Measurements from ENCODE around the gene NEUROD2. TPM values are rescaled to one million over a fixed set of nuclear protein-coding genes. Genes with fewer than 3 reads are reported as not detected.

Gene NEUROD2
- total RNA-seq, 1 experiment from 2014 or later, result not detected

- H3K36me3 ChIP-seq, result no peaks in the 10 kb centered on the region
- H3K4me1 ChIP-seq, result peaks cover 2% of the 10 kb centered on the region; the same call in 1 of the 2 replicates
- H3K27me3 ChIP-seq, result peaks cover 5% of the 10 kb centered on the region
- H3K9me3 ChIP-seq (replicated peaks), result 0 out of 2 replicates have a peak, but pooled peaks cover 5% of the 10 kb centered on the region
- peak overlapping the region; percentile 66 for H3K4me3 ChIP-seq
- H3K27ac ChIP-seq, result no peak overlapping the region; the same call in 1 of the 2 replicates
- peak; percentile 59 to 69 for DNase-seq
Measured at GRCh38 chr17:39573447-39574298, 34.0 kb downstream of the NEUROD2 start.

GRCh38 chr17:39572121-39572520 is 35.6 kb downstream of the NEUROD2 start:
- H3K4me3 ChIP-seq, result no peak overlapping the region
- peaks cover 2% of the 10 kb centered on the region; the same call in 1 of the 2 replicates for H3K4me1 ChIP-seq
- no peaks in the 10 kb centered on the region for H3K36me3 ChIP-seq
- no peak for DNase-seq
- H3K27ac ChIP-seq, result no peak overlapping the region
- 0 out of 2 replicates have a peak, but pooled peaks cover 5% of the 10 kb centered on the region for H3K9me3 ChIP-seq (replicated peaks)
- no peaks in the 10 kb centered on the region for H3K27me3 ChIP-seq

GRCh38 chr17:39569126-39569525 is 38.6 kb downstream of the NEUROD2 start:
- peaks cover 8% of the 10 kb centered on the region for H3K4me1 ChIP-seq
- H3K36me3 ChIP-seq, result no peaks in the 10 kb centered on the region
- no peaks in the 10 kb centered on the region for H3K27me3 ChIP-seq
- no peak overlapping the region for H3K27ac ChIP-seq
- 0 out of 2 replicates have a peak, but pooled peaks cover 5% of the 10 kb centered on the region for H3K9me3 ChIP-seq (replicated peaks)
- no peak overlapping the region for H3K4me3 ChIP-seq
- no peak for DNase-seq

- H3K27me3 ChIP-seq, result no peaks in the 10 kb centered on the region
- 0 out of 2 replicates have a peak, but pooled peaks cover 5% of the 10 kb centered on the region for H3K9me3 ChIP-seq (replicated peaks)
- no peaks in the 10 kb centered on the region for H3K36me3 ChIP-seq
- H3K4me3 ChIP-seq, result no peak overlapping the region
- peaks cover 11% of the 10 kb centered on the region for H3K4me1 ChIP-seq
- no peak overlapping the region for H3K27ac ChIP-seq
- no peak for DNase-seq
Measured at GRCh38 chr17:39568702-39569101, 39.0 kb downstream of the NEUROD2 start.

- H3K36me3 ChIP-seq, result no peaks in the 10 kb centered on the region
- H3K9me3 ChIP-seq (replicated peaks), result 0 out of 2 replicates have a peak, but pooled peaks cover 2% of the 10 kb centered on the region
- H3K4me3 ChIP-seq, result no peak overlapping the region
- H3K27ac ChIP-seq, result no peak overlapping the region
- DNase-seq, result no peak
- no peaks in the 10 kb centered on the region for H3K27me3 ChIP-seq
- peaks cover 15% of the 10 kb centered on the region for H3K4me1 ChIP-seq
Measured at GRCh38 chr17:39566094-39566850, 41.4 kb downstream of the NEUROD2 start.

GRCh38 chr17:39564211-39564848 is 43.4 kb downstream of the NEUROD2 start:
- H3K27ac ChIP-seq, result no peak overlapping the region; the same call in 1 of the 2 replicates

GRCh38 chr17:39563476-39563875 is 44.2 kb downstream of the NEUROD2 start:
- H3K27me3 ChIP-seq, result no peaks in the 10 kb centered on the region
- no peaks in the 10 kb centered on the region for H3K36me3 ChIP-seq
- DNase-seq, result peak; percentile 65 to 77
- H3K4me1 ChIP-seq, result peaks cover 15% of the 10 kb centered on the region
- H3K9me3 ChIP-seq (replicated peaks), result no peaks in the 10 kb centered on the region
- peak overlapping the region; percentile 56 for H3K4me3 ChIP-seq
- peak overlapping the region; percentile 31; the same call in 1 of the 2 replicates for H3K27ac ChIP-seq

More at GRCh38 chr17:39564211-39564848, 43.4 kb downstream of the NEUROD2 start:
- Histone ChIP-seq H3K36me3 (no peaks in the 10 kb centered on the region), H3K4me1 (peaks cover 15% of the 10 kb centered on the region), H3K4me3 (no peak overlapping the region; the same call in 1 of the 2 replicates), H3K27me3 (no peaks in the 10 kb centered on the region), H3K9me3 (replicated peaks) (no peaks in the 10 kb centered on the region)
- peak; percentile 47 to 67 for DNase-seq

- H3K27me3 ChIP-seq, result no peaks in the 10 kb centered on the region
- DNase-seq, result no peak
- H3K36me3 ChIP-seq, result no peaks in the 10 kb centered on the region
Measured at GRCh38 chr17:39562976-39563375, 44.7 kb downstream of the NEUROD2 start.

GRCh38 chr17:39562395-39562794 is 45.3 kb downstream of the NEUROD2 start:
- Histone ChIP-seq H3K4me1 (peaks cover 15% of the 10 kb centered on the region), H3K36me3 (no peaks in the 10 kb centered on the region), H3K4me3 (no peak overlapping the region), H3K27me3 (no peaks in the 10 kb centered on the region), H3K27ac (no peak overlapping the region), H3K9me3 (replicated peaks) (no peaks in the 10 kb centered on the region)
- no peak for DNase-seq

More at GRCh38 chr17:39562976-39563375, 44.7 kb downstream of the NEUROD2 start:
- H3K4me3 ChIP-seq, result no peak overlapping the region; the same call in 1 of the 2 replicates
- peaks cover 15% of the 10 kb centered on the region for H3K4me1 ChIP-seq
- no peaks in the 10 kb centered on the region for H3K9me3 ChIP-seq (replicated peaks)
- no peak overlapping the region for H3K27ac ChIP-seq

GRCh38 chr17:39556423-39556822 is 51.3 kb downstream of the NEUROD2 start:
- Histone ChIP-seq H3K27ac (no peak overlapping the region), H3K4me1 (no peaks in the 10 kb centered on the region), H3K4me3 (no peak overlapping the region), H3K36me3 (no peaks in the 10 kb centered on the region), H3K9me3 (replicated peaks) (no peaks in the 10 kb centered on the region), H3K27me3 (no peaks in the 10 kb centered on the region)
- peak in 1 of 2 experiments; percentile 12 for DNase-seq

- H3K36me3 ChIP-seq, result no peaks in the 10 kb centered on the region
- H3K4me1 ChIP-seq, result no peaks in the 10 kb centered on the region
- H3K4me3 ChIP-seq, result no peak overlapping the region
- no peaks in the 10 kb centered on the region for H3K9me3 ChIP-seq (replicated peaks)
- H3K27me3 ChIP-seq, result no peaks in the 10 kb centered on the region
- no peak for DNase-seq
- no peak overlapping the region for H3K27ac ChIP-seq
Measured at GRCh38 chr17:39555368-39555767, 52.4 kb downstream of the NEUROD2 start.

Other genes starting within 250 kb of the NEUROD2 start
- 7.7 and 8.8 TPM in 2 replicates for gene FBXL20, start 206.3 kb downstream of the NEUROD2 start, total RNA-seq (2014; rRNA removed; shearing (Covaris generic))
- 34.0 and 35.9 TPM in 2 replicates for gene MED1, start 156.7 kb downstream of the NEUROD2 start, total RNA-seq (2014; rRNA removed; shearing (Covaris generic))
- gene CDK12, start 146.4 kb downstream of the NEUROD2 start, total RNA-seq (2014; rRNA removed; shearing (Covaris generic)), result 47.6 and 51.9 TPM in 2 replicates
- not detected in 2 replicates for gene PPP1R1B, start 19.0 kb upstream of the NEUROD2 start, total RNA-seq (2014; rRNA removed; shearing (Covaris generic))
- 21.8 and 22.7 TPM in 2 replicates for gene STARD3, start 29.2 kb upstream of the NEUROD2 start, total RNA-seq (2014; rRNA removed; shearing (Covaris generic))
- 0.53 and 0.73 TPM in 2 replicates for gene TCAP, start 57.4 kb upstream of the NEUROD2 start, total RNA-seq (2014; rRNA removed; shearing (Covaris generic))
- gene PNMT, start 60.5 kb upstream of the NEUROD2 start, total RNA-seq (2014; rRNA removed; shearing (Covaris generic)), result 0.71 TPM in 1 of 2 replicates, not detected in the other
- 1.9 and 3.1 TPM in 2 replicates for gene PGAP3, start 80.1 kb upstream of the NEUROD2 start, total RNA-seq (2014; rRNA removed; shearing (Covaris generic))
- 8.7 and 9.1 TPM in 2 replicates for gene ERBB2, start 92.1 kb upstream of the NEUROD2 start, total RNA-seq (2014; rRNA removed; shearing (Covaris generic))
- gene MIEN1, start 122.6 kb upstream of the NEUROD2 start, total RNA-seq (2014; rRNA removed; shearing (Covaris generic)), result 23.6 and 25.8 TPM in 2 replicates
- gene GRB7, start 130.0 kb upstream of the NEUROD2 start, total RNA-seq (2014; rRNA removed; shearing (Covaris generic)), result not detected in 2 replicates

Data from SJCRH30 (cell line).